ENCODE measurements around the gene RPS17.

DNA sequence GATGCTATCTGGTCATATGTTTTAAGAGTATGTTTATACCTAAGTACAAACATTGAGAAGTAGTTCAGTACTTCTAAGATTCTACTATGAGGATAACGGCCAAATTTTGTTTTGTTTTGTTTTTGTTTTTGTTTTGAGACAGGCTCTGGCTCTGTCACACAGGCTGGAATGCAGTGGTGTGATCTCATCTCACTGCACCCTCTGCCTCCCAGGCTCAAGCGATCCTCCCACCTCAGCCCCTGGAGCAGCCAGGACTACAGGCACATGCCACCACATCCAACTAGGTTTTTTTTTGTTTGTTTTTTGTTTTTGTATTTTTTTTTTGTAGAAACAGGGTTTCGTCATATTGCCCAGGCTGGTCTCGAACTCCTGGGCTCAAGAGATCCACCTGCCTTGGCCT lies 47.5 kb upstream of the RPS17 start:
- TF ChIP-seq, protein P1, sequence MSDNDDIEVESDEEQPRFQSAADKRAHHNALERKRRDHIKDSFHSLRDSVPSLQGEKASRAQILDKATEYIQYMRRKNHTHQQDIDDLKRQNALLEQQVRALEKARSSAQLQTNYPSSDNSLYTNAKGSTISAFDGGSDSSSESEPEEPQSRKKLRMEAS (IDR thresholded peaks at IDR 0.05), result no peak
- no peak for TF ChIP-seq REST (IDR thresholded peaks at IDR 0.05; ENCODE audit: low read depth)
- TF ChIP-seq, protein P2, sequence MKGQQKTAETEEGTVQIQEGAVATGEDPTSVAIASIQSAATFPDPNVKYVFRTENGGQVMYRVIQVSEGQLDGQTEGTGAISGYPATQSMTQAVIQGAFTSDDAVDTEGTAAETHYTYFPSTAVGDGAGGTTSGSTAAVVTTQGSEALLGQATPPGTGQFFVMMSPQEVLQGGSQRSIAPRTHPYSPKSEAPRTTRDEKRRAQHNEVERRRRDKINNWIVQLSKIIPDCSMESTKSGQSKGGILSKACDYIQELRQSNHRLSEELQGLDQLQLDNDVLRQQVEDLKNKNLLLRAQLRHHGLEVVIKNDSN (IDR thresholded peaks at IDR 0.05), result no peak
- no peak for TF ChIP-seq EP300 (IDR thresholded peaks at IDR 0.05; ENCODE audit: borderline replicate concordance)
- TF ChIP-seq CEBPB (IDR thresholded peaks at IDR 0.05), result no peak
- no peak for TF ChIP-seq RAD21 (IDR thresholded peaks at IDR 0.05; ENCODE audit: low read depth)

Data from Ishikawa (cell line).